CD4-positive, alpha-beta memory T cell (primary cell): ENCODE results near the gene RAB4A. TPM values are rescaled to one million over a fixed set of nuclear protein-coding genes. Genes with fewer than 3 reads are reported as not detected.

Source experiments
- CTCF ChIA-PET: fragments of 350-600 bp; sonication (Branson Sonifier 250); formaldehyde crosslinking; loops from one replicate; lab custom pipeline; 2021; ENCODE audit warnings: inconsistent platforms; ENCODE audit not compliant: partially characterized antibody; lab: Charles Lee
- POLR2A ChIA-PET: fragments of 350-600 bp; sonication (Branson Sonifier 250); formaldehyde crosslinking; loops from one replicate; lab custom pipeline; 2021; ENCODE audit not compliant: partially characterized antibody; lab: Charles Lee
- DNase-seq, 5 donors: peaks; one replicate each; pipeline versions ENCODE4 v3.0.0 to v3.0.0-alpha.2; 2020 to 2022; ENCODE audit warnings: mixed read lengths in 1 of 5
- H3K27ac ChIP-seq: one replicate; pipeline ENCODE4 v1.7.0; 2013; ENCODE audit warnings: low read depth, low read length
- H3K27me3 ChIP-seq: 2 replicates; pipeline ENCODE4 v1.7.0; 2013; ENCODE audit warnings: mild to moderate bottlenecking, low read length, moderate library complexity; ENCODE audit not compliant: insufficient read depth
- H3K36me3 ChIP-seq: 2 replicates; pipeline ENCODE4 v1.7.0; 2013; ENCODE audit warnings: mild to moderate bottlenecking, low read length, moderate library complexity; ENCODE audit not compliant: insufficient read depth
- H3K4me1 ChIP-seq: 2 replicates; pipeline ENCODE4 v1.7.0; 2013; ENCODE audit warnings: mild to moderate bottlenecking, low read length, moderate library complexity; ENCODE audit not compliant: insufficient read depth
- H3K4me3 ChIP-seq, 2 donors: one replicate each; pipeline ENCODE4 v1.7.0; 2013; ENCODE audit warnings: low read length in 2 of 2, mild to moderate bottlenecking in 1 of 2
- H3K9me3 ChIP-seq, 2 donors: one replicate each; pipeline ENCODE4 v1.7.0; 2013; ENCODE audit warnings: low read length in 2 of 2, control low read depth in 1 of 2; ENCODE audit not compliant: control insufficient read depth in 1 of 2
- H3K27ac Mint-ChIP-seq, 7 donors: one replicate each; pipeline ENCODE4 v1.8.0; 2020 to 2021; ENCODE audit warnings: mixed read lengths in 7 of 7, mild to moderate bottlenecking in 6 of 7, inconsistent platforms in 3 of 7, moderate library complexity in 3 of 7
- H3K27me3 Mint-ChIP-seq, 2 donors: one replicate each; pipeline ENCODE4 v1.8.0; 2020 to 2021; ENCODE audit warnings: mixed read lengths in 2 of 2
- H3K36me3 Mint-ChIP-seq, 2 donors: one replicate each; pipeline ENCODE4 v1.8.0; 2020 to 2021; ENCODE audit warnings: mixed read lengths in 2 of 2, inconsistent platforms in 1 of 2, mild to moderate bottlenecking in 1 of 2
- H3K4me1 Mint-ChIP-seq, 4 donors: one replicate each; pipeline ENCODE4 v1.8.0; 2020 to 2021; ENCODE audit warnings: mixed read lengths in 4 of 4, mild to moderate bottlenecking in 1 of 4
- H3K4me3 Mint-ChIP-seq, 8 donors: one replicate each; pipeline ENCODE4 v1.8.0; 2020 to 2021; ENCODE audit warnings: mixed read lengths in 8 of 8, mild to moderate bottlenecking in 7 of 8, moderate library complexity in 6 of 8, inconsistent platforms in 3 of 8
- H3K9me3 Mint-ChIP-seq, 8 donors: one replicate each; pipeline ENCODE4 v1.8.0; 2020 to 2021; ENCODE audit warnings: mixed read lengths in 8 of 8, mild to moderate bottlenecking in 5 of 8, inconsistent platforms in 3 of 8, moderate library complexity in 1 of 8
- intact Hi-C: fragments of 100-400 bp; cut with micrococcal nuclease; formaldehyde crosslinking; loops from one replicate; pipeline ENCODE4 v1.15.1; 2023
- polyA plus RNA-seq, 2 donors: library from polyadenylated mRNA; unstranded; fragments of 300-500 nt; fragmentation: Illumina TruSeq; gene quantifications; one replicate each; pipeline ENCODE4 v1.2.3, GENCODE V29; 2021
- total RNA-seq, 2 experiments: library from RNA; stranded (reverse); gene quantifications; one replicate each; pipeline ENCODE4 v1.2.3, GENCODE V29; 2021

The RAB4A gene
- total and polyA plus RNA-seq, 4 experiments from 2014 or later: 18.8 to 44.9 (median 33.3) TPM

GRCh38 chr1:229227298-229227919 lies 43.5 kb upstream of the RAB4A start:
- intact Hi-C loops: loop anchor here (1.0 kb wide), 4 partner anchors 26 to 563 kb away; partner anchors contain the start of gene RHOU
- Mint-ChIP-seq H3K27me3 (no peaks in the 10 kb centered on the region), H3K27ac (peak overlapping the region in 1 of 7 donors; percentile 11), H3K9me3 (peaks cover 0 to 1% (median 0%) of the 10 kb centered on the region in 8 donors), H3K4me3 (peak overlapping the region in 2 of 8 donors; percentile 12 to 53), H3K36me3 (no peaks in the 10 kb centered on the region), H3K4me1 (peaks cover 6 to 16% (median 10%) of the 10 kb centered on the region in 4 donors)
- no peak overlapping the region for H3K4me3 ChIP-seq
- H3K9me3 ChIP-seq: no peaks in the 10 kb centered on the region
- peak; percentile 73 to 81 (median 80) for DNase-seq
- H3K36me3 ChIP-seq: no peaks in the 10 kb centered on the region
- ChIA-PET CTCF (interaction anchor here (0.7 to 7.8 kb wide), 56 partner anchors 9 to 577 kb away, joined by 3 to 166 read pairs (median 4); partner anchors contain the start of gene RHOU), POLR2A (interaction anchor here (0.6 to 3.3 kb wide), 6 partner anchors 19 to 564 kb away, joined by 3 to 26 read pairs (median 3); partner anchors contain the start of gene RHOU)
- H3K4me1 ChIP-seq: peaks cover 10% of the 10 kb centered on the region
- H3K27me3 ChIP-seq: peaks cover 4% of the 10 kb centered on the region
- no peak overlapping the region for H3K27ac ChIP-seq

- POLR2A ChIA-PET: interaction anchor here (1.1 to 3.3 kb wide), 4 partner anchors 26 to 535 kb away, joined by 3 to 26 read pairs (median 11); partner anchors contain the start of genes CCSAP and RHOU
- H3K27ac Mint-ChIP-seq: no peak overlapping the region
Measured at GRCh38 chr1:229228522-229228921, 42.4 kb upstream of the RAB4A start.

GRCh38 chr1:229229137-229229720 lies 41.7 kb upstream of the RAB4A start:
- Histone ChIP-seq H3K36me3 (no peaks in the 10 kb centered on the region), H3K4me3 (no peak overlapping the region), H3K27ac (no peak overlapping the region), H3K4me1 (peaks cover 10% of the 10 kb centered on the region), H3K9me3 (no peaks in the 10 kb centered on the region), H3K27me3 (peaks cover 4% of the 10 kb centered on the region)
- POLR2A ChIA-PET: interaction anchor here (1.4 to 3.3 kb wide), 2 partner anchors 25 to 494 kb away, joined by 3 to 19 read pairs; partner anchors contain the start of gene RHOU
- Mint-ChIP-seq H3K4me3 (peak overlapping the region in 5 of 8 donors; percentile 17 to 60 (median 33)), H3K36me3 (no peaks in the 10 kb centered on the region), H3K9me3 (peaks cover 0 to 1% (median 0%) of the 10 kb centered on the region in 8 donors), H3K27ac (no peak overlapping the region), H3K4me1 (peaks cover 6 to 16% (median 10%) of the 10 kb centered on the region in 4 donors), H3K27me3 (peaks cover 0 to 3% of the 10 kb centered on the region in 2 donors)
- CTCF ChIA-PET: interaction anchor here (1.1 to 7.8 kb wide), 12 partner anchors 9 to 566 kb away, joined by 3 to 166 read pairs (median 8); partner anchors contain the start of gene RHOU
- intact Hi-C loops: no loop called here
- DNase-seq: no peak

More at GRCh38 chr1:229228522-229228921, 42.4 kb upstream of the RAB4A start:
- Mint-ChIP-seq H3K36me3 (no peaks in the 10 kb centered on the region), H3K9me3 (peaks cover 0 to 1% (median 0%) of the 10 kb centered on the region in 8 donors), H3K4me1 (peaks cover 6 to 16% (median 10%) of the 10 kb centered on the region in 4 donors), H3K27me3 (peaks cover 0 to 1% of the 10 kb centered on the region in 2 donors), H3K4me3 (no peak overlapping the region)
- H3K27me3 ChIP-seq: peaks cover 4% of the 10 kb centered on the region
- no peaks in the 10 kb centered on the region for H3K9me3 ChIP-seq
- no peak overlapping the region for H3K27ac ChIP-seq
- intact Hi-C loops: no loop called here
- H3K4me1 ChIP-seq: peaks cover 10% of the 10 kb centered on the region
- no peak for DNase-seq
- CTCF ChIA-PET: interaction anchor here (0.8 to 7.8 kb wide), 23 partner anchors 10 to 565 kb away, joined by 3 to 166 read pairs (median 6); partner anchors contain the start of gene RHOU
- no peak overlapping the region for H3K4me3 ChIP-seq
- no peaks in the 10 kb centered on the region for H3K36me3 ChIP-seq

- POLR2A ChIA-PET: interaction anchor here (1.4 to 3.3 kb wide), 2 partner anchors 25 to 495 kb away, joined by 3 to 19 read pairs; partner anchors contain the start of gene RHOU
Measured at GRCh38 chr1:229229721-229230139, 41.2 kb upstream of the RAB4A start.

GRCh38 chr1:229230140-229230892 lies 40.6 kb upstream of the RAB4A start:
- Mint-ChIP-seq H3K4me1 (peaks cover 6 to 16% (median 10%) of the 10 kb centered on the region in 4 donors), H3K27me3 (peaks cover 3 to 6% of the 10 kb centered on the region in 2 donors), H3K27ac (peak overlapping the region in 1 of 7 donors; percentile 1), H3K36me3 (no peaks in the 10 kb centered on the region), H3K4me3 (no peak overlapping the region), H3K9me3 (peaks cover 0 to 1% (median 0%) of the 10 kb centered on the region in 8 donors)
- no peak for DNase-seq
- intact Hi-C loops: no loop called here
- Histone ChIP-seq H3K4me3 (no peak overlapping the region), H3K4me1 (peaks cover 10% of the 10 kb centered on the region), H3K9me3 (no peaks in the 10 kb centered on the region), H3K27me3 (peaks cover 4% of the 10 kb centered on the region), H3K36me3 (no peaks in the 10 kb centered on the region), H3K27ac (no peak overlapping the region)
- ChIA-PET POLR2A (interaction anchor here (1.4 kb wide), 1 partner anchor 495 kb away, joined by 3 read pairs; the partner anchor contains the start of gene RHOU), CTCF (interaction anchor here (0.7 to 7.8 kb wide), 9 partner anchors 9 to 567 kb away, joined by 3 to 166 read pairs (median 6); partner anchors contain the start of gene RHOU)

More at GRCh38 chr1:229229721-229230139, 41.2 kb upstream of the RAB4A start:
- Histone ChIP-seq H3K4me3 (no peak overlapping the region), H3K4me1 (peaks cover 10% of the 10 kb centered on the region), H3K9me3 (no peaks in the 10 kb centered on the region), H3K36me3 (no peaks in the 10 kb centered on the region), H3K27me3 (peaks cover 4% of the 10 kb centered on the region), H3K27ac (no peak overlapping the region)
- peaks cover 0 to 1% (median 0%) of the 10 kb centered on the region in 8 donors for H3K9me3 Mint-ChIP-seq
- CTCF ChIA-PET: interaction anchor here (1.3 to 7.8 kb wide), 8 partner anchors 10 to 566 kb away, joined by 3 to 166 read pairs (median 27); partner anchors contain the start of gene RHOU
- H3K4me1 Mint-ChIP-seq: peaks cover 6 to 16% (median 10%) of the 10 kb centered on the region in 4 donors
- peak overlapping the region in 3 of 7 donors; percentile 1 to 62 (median 1) for H3K27ac Mint-ChIP-seq
- H3K4me3 Mint-ChIP-seq: peak overlapping the region in 5 of 8 donors; percentile 17 to 60 (median 33)
- H3K27me3 Mint-ChIP-seq: peaks cover 2 to 3% of the 10 kb centered on the region in 2 donors
- H3K36me3 Mint-ChIP-seq: no peaks in the 10 kb centered on the region
- intact Hi-C loops: no loop called here
- no peak for DNase-seq

GRCh38 chr1:229230893-229231753 lies 39.8 kb upstream of the RAB4A start:
- peaks cover 0 to 1% (median 0%) of the 10 kb centered on the region in 8 donors for H3K9me3 Mint-ChIP-seq
- H3K27ac Mint-ChIP-seq: peak overlapping the region in 1 of 7 donors; percentile 55
- peaks cover 3 to 10% of the 10 kb centered on the region in 2 donors for H3K27me3 Mint-ChIP-seq
- intact Hi-C loops: no loop called here
- Histone ChIP-seq H3K9me3 (no peaks in the 10 kb centered on the region), H3K36me3 (no peaks in the 10 kb centered on the region), H3K4me1 (peaks cover 10% of the 10 kb centered on the region), H3K27ac (no peak overlapping the region), H3K27me3 (peaks cover 4% of the 10 kb centered on the region), H3K4me3 (no peak overlapping the region)
- DNase-seq: no peak
- ChIA-PET POLR2A (no interaction called here), CTCF (interaction anchor here (0.7 to 7.8 kb wide), 8 partner anchors 8 to 568 kb away, joined by 3 to 166 read pairs (median 26); partner anchors contain the start of gene RHOU)
- no peak overlapping the region for H3K4me3 Mint-ChIP-seq
- H3K36me3 Mint-ChIP-seq: no peaks in the 10 kb centered on the region
- H3K4me1 Mint-ChIP-seq: peaks cover 6 to 16% (median 10%) of the 10 kb centered on the region in 4 donors
